Parathyroid adenoma (tissue), 2 donors: ENCODE results near the gene PCDH9.

Source experiments
- H2AFZ ChIP-seq: fragments of 300-600 bp; sonication (generic); one replicate; pipeline ENCODE4 v1.7.0; 2017; ENCODE audit warnings: antibody characterized with exemption, mild to moderate bottlenecking
- H3K27ac ChIP-seq: fragments of 300-600 bp; sonication (generic); one replicate; pipeline ENCODE4 v1.7.0; 2017
- H3K27me3 ChIP-seq: fragments of 300-600 bp; sonication (generic); one replicate; pipeline ENCODE4 v1.7.0; 2017; ENCODE audit warnings: low read length; ENCODE audit not compliant: control insufficient read depth, insufficient read depth
- H3K36me3 ChIP-seq: fragments of 300-600 bp; sonication (generic); one replicate; pipeline ENCODE4 v1.7.0; 2017; ENCODE audit warnings: low read length; ENCODE audit not compliant: control insufficient read depth, insufficient read depth
- H3K4me1 ChIP-seq: fragments of 300-600 bp; sonication (generic); one replicate; pipeline ENCODE4 v1.7.0; 2017; ENCODE audit warnings: control low read depth
- H3K4me2 ChIP-seq: fragments of 300-600 bp; sonication (generic); one replicate; pipeline ENCODE4 v1.7.0; 2017; ENCODE audit warnings: low read length
- H3K4me3 ChIP-seq: fragments of 300-600 bp; sonication (generic); one replicate; pipeline ENCODE4 v1.7.0; 2017; ENCODE audit warnings: low read depth, low read length
- H3K79me2 ChIP-seq: fragments of 300-600 bp; sonication (generic); one replicate; pipeline ENCODE4 v1.7.0; 2017; ENCODE audit warnings: control low read depth
- H3K9ac ChIP-seq: fragments of 300-600 bp; sonication (generic); one replicate; pipeline ENCODE4 v1.7.0; 2017; ENCODE audit warnings: mild to moderate bottlenecking
- H3K9me3 ChIP-seq: fragments of 300-600 bp; sonication (generic); one replicate; pipeline ENCODE4 v1.7.0; 2017; ENCODE audit warnings: low read length; ENCODE audit not compliant: control insufficient read depth
- TF ChIP-seq, protein P1 (sequence below): fragments of 300-600 bp; sonication (generic); IDR thresholded peaks from one replicate; pipeline ENCODE4 v1.7.0; 2017; ENCODE audit warnings: antibody characterized with exemption, mild to moderate bottlenecking
- donor health status: primary hyperparathyroidism.

Gene PCDH9

GRCh38 chr13:66343224-66343828 lies 886.8 kb downstream of the PCDH9 start:
- H3K9me3 ChIP-seq, result no peaks in the 10 kb centered on the region

DNA sequence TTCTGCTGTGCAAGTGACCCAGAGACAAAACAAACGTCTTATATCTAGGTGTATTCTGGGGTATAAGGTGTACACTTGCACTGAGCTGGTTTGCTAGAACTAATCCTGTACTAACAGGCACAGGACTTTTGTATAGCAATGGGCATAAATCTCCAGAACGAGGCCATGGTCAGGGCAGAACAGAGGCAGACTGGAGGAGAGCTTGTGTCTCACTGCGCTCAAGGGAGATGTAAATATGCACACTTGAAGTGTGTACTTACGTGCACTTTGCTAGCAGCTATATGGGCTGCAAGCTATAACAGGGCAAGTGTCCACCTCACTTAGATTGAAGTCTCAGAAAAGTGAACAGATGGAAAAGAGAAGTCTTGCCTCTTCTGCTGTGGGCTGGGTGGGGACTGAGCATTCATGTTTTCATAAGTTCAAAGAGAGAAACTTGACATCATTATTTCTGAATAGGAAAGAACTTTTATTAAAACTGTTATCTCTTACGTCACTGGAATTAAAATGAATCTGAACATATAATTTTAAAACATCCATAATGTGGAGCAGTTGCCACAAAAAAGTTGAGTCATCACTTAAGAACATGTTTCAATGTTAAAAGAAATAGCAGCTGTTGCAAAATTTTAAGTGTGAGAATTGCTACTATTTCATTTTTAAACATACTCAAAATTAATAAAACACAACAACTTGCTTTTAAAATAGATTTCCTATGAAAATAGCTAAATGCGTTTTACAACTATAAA lies 888.3 kb downstream of the PCDH9 start:
- no peak overlapping the region for H3K27ac ChIP-seq
- H3K4me2 ChIP-seq, result no peak overlapping the region
- H3K27me3 ChIP-seq, result no peaks in the 10 kb centered on the region
- no peak overlapping the region for H3K9ac ChIP-seq
- no peaks in the 10 kb centered on the region for H3K79me2 ChIP-seq
- H3K9me3 ChIP-seq, result no peaks in the 10 kb centered on the region
- TF ChIP-seq, protein P1, sequence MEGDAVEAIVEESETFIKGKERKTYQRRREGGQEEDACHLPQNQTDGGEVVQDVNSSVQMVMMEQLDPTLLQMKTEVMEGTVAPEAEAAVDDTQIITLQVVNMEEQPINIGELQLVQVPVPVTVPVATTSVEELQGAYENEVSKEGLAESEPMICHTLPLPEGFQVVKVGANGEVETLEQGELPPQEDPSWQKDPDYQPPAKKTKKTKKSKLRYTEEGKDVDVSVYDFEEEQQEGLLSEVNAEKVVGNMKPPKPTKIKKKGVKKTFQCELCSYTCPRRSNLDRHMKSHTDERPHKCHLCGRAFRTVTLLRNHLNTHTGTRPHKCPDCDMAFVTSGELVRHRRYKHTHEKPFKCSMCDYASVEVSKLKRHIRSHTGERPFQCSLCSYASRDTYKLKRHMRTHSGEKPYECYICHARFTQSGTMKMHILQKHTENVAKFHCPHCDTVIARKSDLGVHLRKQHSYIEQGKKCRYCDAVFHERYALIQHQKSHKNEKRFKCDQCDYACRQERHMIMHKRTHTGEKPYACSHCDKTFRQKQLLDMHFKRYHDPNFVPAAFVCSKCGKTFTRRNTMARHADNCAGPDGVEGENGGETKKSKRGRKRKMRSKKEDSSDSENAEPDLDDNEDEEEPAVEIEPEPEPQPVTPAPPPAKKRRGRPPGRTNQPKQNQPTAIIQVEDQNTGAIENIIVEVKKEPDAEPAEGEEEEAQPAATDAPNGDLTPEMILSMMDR, result no peak
- no peaks in the 10 kb centered on the region for H3K4me1 ChIP-seq
- H3K4me3 ChIP-seq, result no peak overlapping the region
- no peaks in the 10 kb centered on the region for H3K36me3 ChIP-seq
- no peak overlapping the region for H2AFZ ChIP-seq

More at GRCh38 chr13:66343224-66343828, 886.8 kb downstream of the PCDH9 start:
- Histone ChIP-seq H3K27ac (no peak overlapping the region), H3K36me3 (no peaks in the 10 kb centered on the region), H3K79me2 (no peaks in the 10 kb centered on the region), H3K4me1 (no peaks in the 10 kb centered on the region), H3K27me3 (no peaks in the 10 kb centered on the region), H3K4me2 (no peak overlapping the region), H3K9ac (no peak overlapping the region), H3K4me3 (no peak overlapping the region), H2AFZ (no peak overlapping the region)
- TF ChIP-seq, protein P1, result no peak

- Histone ChIP-seq H3K4me2 (no peak overlapping the region), H3K9ac (no peak overlapping the region), H3K4me1 (no peaks in the 10 kb centered on the region), H3K4me3 (no peak overlapping the region), H3K9me3 (no peaks in the 10 kb centered on the region), H3K36me3 (no peaks in the 10 kb centered on the region), H2AFZ (no peak overlapping the region), H3K79me2 (no peaks in the 10 kb centered on the region), H3K27me3 (no peaks in the 10 kb centered on the region), H3K27ac (no peak overlapping the region)
- TF ChIP-seq, protein P1, result no peak
Measured at GRCh38 chr13:66339214-66339613, 890.9 kb downstream of the PCDH9 start.

GRCh38 chr13:66338542-66338941 lies 891.6 kb downstream of the PCDH9 start:
- no peaks in the 10 kb centered on the region for H3K79me2 ChIP-seq
- H3K9me3 ChIP-seq, result no peaks in the 10 kb centered on the region
- no peak overlapping the region for H3K27ac ChIP-seq
- no peak overlapping the region for H3K9ac ChIP-seq
- no peaks in the 10 kb centered on the region for H3K4me1 ChIP-seq
- TF ChIP-seq, protein P1, result no peak
- H3K4me2 ChIP-seq, result no peak overlapping the region
- no peaks in the 10 kb centered on the region for H3K27me3 ChIP-seq
- no peaks in the 10 kb centered on the region for H3K36me3 ChIP-seq
- H2AFZ ChIP-seq, result no peak overlapping the region
- no peak overlapping the region for H3K4me3 ChIP-seq

DNA sequence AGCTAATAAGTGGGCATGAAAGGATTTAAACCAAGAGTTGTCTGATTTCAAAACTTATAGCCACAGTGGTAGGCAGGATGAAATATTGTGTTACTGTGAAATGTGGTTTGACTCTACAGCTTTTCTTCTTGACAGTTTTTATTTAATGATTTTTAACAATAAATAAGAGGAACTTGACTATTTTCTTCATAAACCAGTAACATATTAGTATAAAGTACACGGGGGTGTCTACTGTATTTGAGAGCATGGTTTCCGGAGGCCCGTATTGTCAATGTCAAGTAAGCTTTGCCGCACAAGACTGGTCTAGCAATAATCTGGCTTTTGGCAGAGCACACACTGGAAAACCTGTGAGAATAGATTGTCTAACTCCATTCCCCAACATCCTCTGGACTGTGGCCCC lies 894.5 kb downstream of the PCDH9 start:
- Histone ChIP-seq H3K9me3 (no peaks in the 10 kb centered on the region), H3K4me3 (no peak overlapping the region), H3K27ac (no peak overlapping the region), H3K36me3 (no peaks in the 10 kb centered on the region), H3K4me2 (no peak overlapping the region), H3K4me1 (no peaks in the 10 kb centered on the region), H2AFZ (no peak overlapping the region), H3K27me3 (no peaks in the 10 kb centered on the region), H3K9ac (no peak overlapping the region), H3K79me2 (no peaks in the 10 kb centered on the region)
- TF ChIP-seq, protein P1, result no peak
